ENCODE results near the gene CYP4F3.

The CYP4F3 gene

GRCh38 chr19:15666883-15667282, 26.2 kb downstream of the CYP4F3 start:
- H4K20me1 ChIP-seq (ENCODE audit: insufficient read depth): no peaks in the 10 kb centered on the region
- peaks cover 3% of the 10 kb centered on the region; the same call in 1 of the 2 replicates for H3K27me3 ChIP-seq (ENCODE audit: insufficient read depth, low read depth)
- no peaks in the 10 kb centered on the region for H3K36me3 ChIP-seq (ENCODE audit: insufficient read depth)
- H3K4me3 ChIP-seq (IDR thresholded peaks at IDR 0.05; ENCODE audit: insufficient read depth, low read depth, low read length): no peak overlapping the region
- H3K9ac ChIP-seq: no peak overlapping the region
- no peaks in the 10 kb centered on the region for H3K4me1 ChIP-seq (ENCODE audit: low read depth, poor library complexity, severe bottlenecking)
- no peak overlapping the region for H2AFZ ChIP-seq (ENCODE audit: low read depth)
- TF ChIP-seq CTCF (conservative IDR thresholded peaks at IDR 0.05; ENCODE audit: low read depth, low read length): no peak
- no peak overlapping the region for H3K27ac ChIP-seq
- H3K4me2 ChIP-seq: no peak overlapping the region
- no peaks in the 10 kb centered on the region for H3K79me2 ChIP-seq (ENCODE audit: insufficient read depth, low read depth)

GRCh38 chr19:15669440-15669839, 28.7 kb downstream of the CYP4F3 start:
- Histone ChIP-seq H3K4me3 (IDR thresholded peaks at IDR 0.05; ENCODE audit: insufficient read depth, low read depth, low read length) (no peak overlapping the region), H3K4me2 (no peak overlapping the region), H3K27ac (no peak overlapping the region), H3K9ac (no peak overlapping the region), H3K36me3 (ENCODE audit: insufficient read depth) (no peaks in the 10 kb centered on the region), H3K27me3 (ENCODE audit: insufficient read depth, low read depth) (no peaks in the 10 kb centered on the region), H3K4me1 (ENCODE audit: low read depth, poor library complexity, severe bottlenecking) (no peaks in the 10 kb centered on the region), H3K79me2 (ENCODE audit: insufficient read depth, low read depth) (no peaks in the 10 kb centered on the region), H4K20me1 (ENCODE audit: insufficient read depth) (no peaks in the 10 kb centered on the region), H2AFZ (ENCODE audit: low read depth) (no peak overlapping the region)
- no peak for TF ChIP-seq CTCF (conservative IDR thresholded peaks at IDR 0.05; ENCODE audit: low read depth, low read length)

GRCh38 chr19:15669891-15670290, 29.2 kb downstream of the CYP4F3 start:
- H3K9ac ChIP-seq: no peak overlapping the region
- no peak for TF ChIP-seq CTCF (conservative IDR thresholded peaks at IDR 0.05; ENCODE audit: low read depth, low read length)
- H3K27me3 ChIP-seq (ENCODE audit: insufficient read depth, low read depth): no peaks in the 10 kb centered on the region
- no peaks in the 10 kb centered on the region for H3K36me3 ChIP-seq (ENCODE audit: insufficient read depth)
- no peak overlapping the region for H3K27ac ChIP-seq
- H4K20me1 ChIP-seq (ENCODE audit: insufficient read depth): no peaks in the 10 kb centered on the region
- H3K4me1 ChIP-seq (ENCODE audit: low read depth, poor library complexity, severe bottlenecking): no peaks in the 10 kb centered on the region
- H3K4me2 ChIP-seq: no peak overlapping the region
- no peaks in the 10 kb centered on the region for H3K79me2 ChIP-seq (ENCODE audit: insufficient read depth, low read depth)
- no peak overlapping the region for H2AFZ ChIP-seq (ENCODE audit: low read depth)
- H3K4me3 ChIP-seq (IDR thresholded peaks at IDR 0.05; ENCODE audit: insufficient read depth, low read depth, low read length): no peak overlapping the region

GRCh38 chr19:15671237-15671821, 30.6 kb downstream of the CYP4F3 start:
- H2AFZ ChIP-seq (ENCODE audit: low read depth): no peak overlapping the region
- no peak for TF ChIP-seq CTCF (conservative IDR thresholded peaks at IDR 0.05; ENCODE audit: low read depth, low read length)
- H3K4me2 ChIP-seq: no peak overlapping the region
- no peak overlapping the region for H3K27ac ChIP-seq
- no peaks in the 10 kb centered on the region for H3K4me1 ChIP-seq (ENCODE audit: low read depth, poor library complexity, severe bottlenecking)
- H3K27me3 ChIP-seq (ENCODE audit: insufficient read depth, low read depth): no peaks in the 10 kb centered on the region
- no peaks in the 10 kb centered on the region for H3K36me3 ChIP-seq (ENCODE audit: insufficient read depth)
- H4K20me1 ChIP-seq (ENCODE audit: insufficient read depth): no peaks in the 10 kb centered on the region
- no peak overlapping the region for H3K9ac ChIP-seq
- H3K4me3 ChIP-seq (IDR thresholded peaks at IDR 0.05; ENCODE audit: insufficient read depth, low read depth, low read length): no peak overlapping the region
- no peaks in the 10 kb centered on the region for H3K79me2 ChIP-seq (ENCODE audit: insufficient read depth, low read depth)

Data from KMS-11 (cell line).